GM21576 (cell line): Measurements from ENCODE around the gene SLC38A3.
"Not testable (repeated sequence)": the region's sequence is repeated elsewhere in the genome, so short reads cannot be mapped to it uniquely, and the experiment has no call there.

Experiments used
- ATAC-seq: cut with Tn5 transposase; IDR thresholded peaks from one replicate; pipeline ENCODE4 v1.9.1; 2021; ENCODE audit warnings: mild to moderate bottlenecking, moderate library complexity; ENCODE audit not compliant: unreplicated experiment

Gene SLC38A3

DNA sequence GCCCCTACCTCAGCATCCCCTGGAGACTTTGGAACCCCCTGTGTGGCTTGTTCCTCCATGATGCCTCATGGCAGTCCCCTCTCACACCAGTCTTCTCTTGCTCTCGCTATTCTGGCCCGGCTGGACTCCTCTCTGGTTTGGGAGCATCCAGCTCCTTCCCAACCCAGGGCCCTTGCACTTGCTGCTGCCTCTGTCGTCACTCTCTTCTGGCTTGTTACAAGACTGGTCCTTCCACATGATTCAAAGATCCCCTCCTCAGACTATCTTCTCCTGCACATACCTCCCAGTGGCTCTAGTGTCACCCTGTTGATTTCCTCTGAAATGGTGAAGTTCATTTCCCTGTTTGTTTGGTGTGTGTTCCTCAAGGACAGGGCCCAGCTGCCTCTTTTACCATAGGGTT, 24.4 kb downstream of the SLC38A3 start:
- ATAC-seq: no peak

DNA sequence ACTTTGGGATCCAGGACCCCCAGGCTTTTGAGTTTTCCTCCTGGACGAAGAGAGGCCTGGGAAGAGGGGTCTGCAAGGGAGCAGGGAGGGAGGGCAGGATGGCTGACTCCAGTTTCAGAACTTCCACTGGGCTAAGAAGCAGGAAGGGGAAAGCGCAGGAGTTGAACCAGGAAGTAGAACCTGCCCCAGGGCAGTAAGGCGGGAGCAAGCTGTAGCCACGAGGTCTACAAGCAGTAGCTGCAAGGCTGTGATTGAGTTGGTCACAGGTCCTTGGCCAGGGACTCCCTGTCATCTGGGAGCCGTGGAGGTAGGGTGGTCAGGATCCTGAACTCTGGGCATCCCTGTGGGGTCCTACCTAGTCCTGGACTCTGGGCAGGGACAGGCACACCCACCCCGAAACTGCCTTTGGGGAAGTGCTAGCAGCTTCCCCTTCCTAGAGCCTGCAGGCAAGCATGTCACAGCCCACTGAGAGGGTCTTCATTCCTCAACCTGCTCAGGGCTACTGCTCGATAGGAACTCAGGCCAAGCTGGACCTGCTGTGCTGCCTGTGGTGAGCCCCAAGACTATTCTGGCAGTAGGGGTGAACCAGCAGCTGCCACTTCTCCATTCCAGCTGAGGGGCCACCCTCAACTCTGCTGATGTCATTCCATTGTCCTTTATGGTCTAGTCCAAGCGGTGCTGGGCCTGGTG, 25.2 kb downstream of the SLC38A3 start:
- no peak for ATAC-seq

DNA sequence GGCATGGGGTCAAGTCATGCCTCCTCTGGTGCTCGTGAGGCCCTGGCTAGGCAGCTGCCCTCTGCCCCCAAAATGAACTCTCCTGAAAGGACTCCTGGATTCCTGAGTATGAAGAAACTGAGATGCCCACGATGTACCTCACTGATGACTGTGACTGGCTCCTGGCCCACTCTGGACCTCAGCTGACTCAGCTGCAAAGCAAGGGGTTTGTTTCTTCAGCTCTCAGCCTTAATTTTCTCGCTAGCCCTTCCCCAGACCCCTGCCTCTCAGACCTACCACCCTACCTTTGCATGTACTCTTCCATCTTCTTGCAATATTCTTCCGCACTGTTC, 25.7 kb downstream of the SLC38A3 start:
- no peak for ATAC-seq

DNA sequence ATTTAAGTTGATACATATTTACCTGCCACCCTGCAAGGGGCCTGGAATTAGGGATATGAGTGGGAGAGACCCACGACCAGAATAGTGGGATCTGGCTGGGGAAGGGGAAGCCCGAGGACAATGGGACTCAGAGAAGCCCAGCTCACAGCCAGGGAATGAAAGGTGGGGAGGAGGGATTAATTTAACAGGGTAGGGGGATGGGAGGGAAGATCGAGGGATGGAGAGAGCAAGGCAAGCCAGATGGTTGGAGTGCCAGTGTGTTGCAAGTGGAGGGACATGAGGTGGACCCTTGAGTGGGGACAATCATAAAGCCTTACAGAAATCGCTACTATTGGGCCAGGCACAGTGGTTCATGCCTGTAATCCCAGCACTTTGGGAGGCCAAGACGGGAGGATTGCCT, 26.5 kb downstream of the SLC38A3 start:
- no peak for ATAC-seq

DNA sequence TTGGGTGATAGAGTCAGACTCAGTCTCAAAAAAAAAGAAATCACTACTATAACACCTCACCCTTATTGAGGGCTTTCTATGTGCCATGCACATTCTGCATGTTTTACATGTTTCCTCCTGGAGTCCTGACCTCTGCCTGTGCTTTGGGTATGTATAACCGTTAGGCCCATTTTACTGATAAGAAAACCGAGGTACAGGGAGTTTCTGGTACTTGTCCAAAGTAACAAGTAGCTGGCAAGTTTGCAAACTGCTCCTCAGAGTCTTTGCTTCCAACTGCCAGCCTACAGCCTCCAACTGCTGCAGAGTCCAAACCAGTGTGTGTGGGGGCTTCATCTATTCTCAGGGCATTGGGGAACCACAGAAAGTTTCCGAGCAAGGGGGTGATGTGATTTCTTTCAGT, 27.2 kb downstream of the SLC38A3 start:
- ATAC-seq: no peak

DNA sequence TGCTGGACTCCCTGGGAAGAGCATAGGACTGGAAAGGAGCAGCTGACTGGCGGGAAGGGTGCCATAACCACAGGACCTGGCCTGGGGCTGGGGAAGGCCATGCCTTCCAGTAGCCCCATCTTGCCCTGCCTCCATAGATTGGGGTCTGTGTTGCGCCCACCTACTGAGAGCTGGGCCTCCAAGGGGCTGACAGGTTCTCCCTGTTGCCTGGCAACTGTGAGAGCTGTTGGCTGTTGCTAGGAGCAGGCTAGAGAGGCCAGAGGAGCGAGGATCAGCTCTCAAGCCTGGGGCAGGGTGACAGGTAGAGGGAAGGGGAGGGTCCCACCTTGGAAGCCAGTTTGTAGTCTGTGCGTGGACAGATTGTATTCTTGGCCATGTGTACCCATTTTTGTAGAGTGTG, 28.1 kb downstream of the SLC38A3 start:
- ATAC-seq: no peak

DNA sequence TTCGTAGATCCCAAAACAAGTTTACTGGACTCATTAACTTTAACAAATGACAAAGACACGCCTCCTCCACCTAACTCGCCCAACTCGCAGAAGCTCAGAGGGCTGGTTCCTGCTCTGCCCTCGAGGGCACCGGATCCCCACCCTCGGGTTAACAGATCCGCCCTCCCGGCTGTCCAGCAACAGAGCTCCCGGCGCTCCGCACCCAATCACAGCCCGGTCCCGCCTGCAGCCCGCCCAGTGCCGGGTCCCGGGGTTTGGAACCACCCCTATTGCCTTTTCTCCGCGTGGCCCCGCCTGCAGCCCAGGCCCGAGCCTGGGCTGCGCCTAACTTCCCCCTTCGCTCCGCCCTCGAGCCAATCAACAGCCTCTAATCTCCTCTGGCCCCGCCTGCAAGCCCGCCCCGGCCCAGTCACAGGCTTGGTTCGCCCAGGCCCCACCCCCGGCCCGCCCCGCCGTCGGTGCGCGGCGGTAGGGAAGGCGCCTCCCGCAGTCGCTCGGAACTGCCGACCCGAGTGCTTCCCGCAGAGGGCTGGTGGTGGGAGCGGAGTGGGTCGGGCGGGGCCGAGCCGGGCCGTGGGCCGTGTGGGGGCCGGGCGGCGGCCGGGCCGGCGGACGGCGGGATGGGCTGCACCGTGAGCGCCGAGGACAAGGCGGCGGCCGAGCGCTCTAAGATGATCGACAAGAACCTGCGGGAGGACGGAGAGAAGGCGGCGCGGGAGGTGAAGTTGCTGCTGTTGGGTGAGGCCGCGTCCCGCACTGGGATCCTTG, 30.8 kb downstream of the SLC38A3 start, which contains the start of gene GNAI2:
GNAI2 (plus strand) TSS at position 489 of the 768 bp plus-strand sequence; CDS start at position 621, 132 bp downstream.
- peak; percentile 91 for ATAC-seq

DNA sequence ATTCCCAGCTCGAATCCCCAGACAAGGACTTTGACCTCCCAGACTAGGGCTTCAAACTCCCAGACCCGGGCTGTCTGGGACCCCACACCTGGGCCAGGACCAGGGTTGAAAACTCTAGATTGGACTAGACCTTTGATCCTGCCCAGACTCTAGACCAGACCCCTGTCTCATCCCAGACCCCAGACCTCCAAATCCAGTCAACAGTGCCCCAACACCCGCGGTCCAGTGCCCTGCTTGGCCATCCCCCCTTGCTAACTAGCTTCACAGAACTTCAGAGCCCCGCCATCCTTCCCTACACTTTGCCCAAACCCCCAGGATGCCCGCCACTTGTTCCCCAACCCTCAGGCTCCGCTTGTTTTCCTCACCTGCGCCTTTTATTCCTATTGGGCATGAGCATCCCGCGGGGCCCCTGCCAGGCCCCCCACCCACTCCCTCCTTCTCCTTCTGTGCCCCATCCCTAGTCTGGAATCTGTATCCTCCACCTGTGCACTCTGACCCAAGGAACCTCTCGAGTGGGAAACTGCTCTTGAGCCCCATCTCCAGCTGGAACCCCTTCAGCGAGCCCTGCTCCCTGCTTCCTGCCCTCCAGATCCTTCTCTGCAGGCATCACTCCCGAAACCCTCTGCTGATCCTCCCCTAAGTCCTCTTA, 31.5 kb downstream of the SLC38A3 start:
- ATAC-seq: no peak

DNA sequence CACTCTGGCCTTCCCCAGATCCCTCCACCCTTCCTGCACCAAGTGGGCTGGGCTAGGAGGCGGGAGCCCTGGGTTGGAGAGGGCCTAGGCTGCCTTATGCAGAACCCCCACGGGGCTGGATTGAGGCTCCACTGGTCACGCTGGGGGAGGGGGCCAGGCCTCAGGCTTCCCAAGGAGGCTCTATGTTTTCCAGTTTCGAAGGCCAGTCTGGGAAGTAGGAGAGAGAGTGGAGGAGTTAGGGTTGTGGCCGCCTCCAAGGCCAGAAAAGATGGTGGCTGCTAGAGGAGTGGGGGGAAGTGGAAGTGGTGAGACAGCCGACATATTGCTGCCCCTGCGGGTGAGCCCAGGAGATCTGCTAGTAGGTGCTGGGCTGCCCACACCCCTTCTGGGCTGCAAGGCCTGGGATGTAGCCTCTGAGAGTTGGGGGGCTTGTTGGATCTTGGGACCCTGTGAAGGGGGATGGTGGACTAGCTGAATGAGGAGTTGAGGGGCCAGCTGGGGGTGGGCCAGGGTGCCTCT, 32.1 kb downstream of the SLC38A3 start:
- ATAC-seq: no peak

DNA sequence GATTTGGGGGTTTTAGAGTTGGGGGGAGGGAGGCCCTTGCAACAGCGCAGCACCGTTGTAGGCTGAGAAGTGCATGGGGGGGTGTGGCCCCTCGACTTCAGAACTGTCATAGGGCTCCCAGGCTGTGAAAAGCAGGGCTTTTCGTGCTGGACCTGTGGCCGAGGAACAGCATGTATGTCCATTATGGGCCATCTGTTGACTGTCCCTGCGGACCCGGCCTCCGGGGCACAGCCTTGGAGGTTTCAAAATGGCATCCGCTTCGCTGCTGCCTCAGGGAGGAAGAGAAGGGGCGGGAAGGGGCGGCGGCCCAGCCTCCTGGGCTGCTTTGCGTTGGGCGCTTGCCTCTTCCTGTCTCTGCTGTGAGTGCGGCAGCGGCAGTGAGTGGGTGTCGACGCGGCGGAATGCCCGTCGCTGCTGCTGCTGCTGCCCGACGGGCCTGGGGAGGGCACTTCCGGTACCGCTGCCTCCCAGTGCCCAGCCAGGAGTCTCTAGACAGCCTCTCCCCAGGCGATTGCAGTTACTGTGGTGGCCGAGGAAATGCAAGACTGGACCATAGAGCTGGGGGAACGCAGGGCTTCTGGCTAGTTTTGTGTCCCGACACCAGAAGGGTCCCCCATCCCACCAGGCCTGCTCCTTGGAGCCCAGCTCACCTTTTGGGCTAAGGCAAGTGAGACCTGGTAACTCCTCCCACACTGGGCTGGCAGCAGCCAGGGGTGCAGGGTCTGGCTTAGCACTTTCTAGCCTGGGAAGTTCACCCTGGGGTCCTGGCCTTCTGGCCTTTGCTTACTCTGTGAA, 32.9 kb downstream of the SLC38A3 start:
- peak; percentile 26 for ATAC-seq

DNA sequence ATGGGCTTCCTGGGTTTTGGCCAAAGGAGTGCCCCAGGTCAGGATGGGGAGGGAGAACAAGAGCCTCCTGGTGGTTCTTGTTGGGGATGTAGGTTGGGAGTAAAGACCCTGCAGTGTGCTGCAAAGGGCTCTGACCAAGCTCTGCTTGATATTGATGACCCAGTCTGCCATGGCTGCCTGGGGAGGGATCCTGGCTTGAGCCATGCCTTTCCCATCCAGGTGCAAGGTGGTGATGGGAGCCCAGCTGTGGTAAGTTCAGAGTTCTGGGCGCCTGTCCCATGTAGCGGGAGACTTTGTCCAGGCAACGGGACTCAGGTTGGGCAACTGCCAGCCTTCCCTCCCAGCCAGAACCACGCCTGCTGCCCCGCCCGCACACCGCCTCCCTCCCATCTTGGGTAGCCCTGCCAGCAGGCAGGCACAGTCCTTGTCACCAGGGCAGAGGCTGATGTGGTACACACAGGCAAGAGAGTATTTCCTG, 33.5 kb downstream of the SLC38A3 start:
- no peak for ATAC-seq

DNA sequence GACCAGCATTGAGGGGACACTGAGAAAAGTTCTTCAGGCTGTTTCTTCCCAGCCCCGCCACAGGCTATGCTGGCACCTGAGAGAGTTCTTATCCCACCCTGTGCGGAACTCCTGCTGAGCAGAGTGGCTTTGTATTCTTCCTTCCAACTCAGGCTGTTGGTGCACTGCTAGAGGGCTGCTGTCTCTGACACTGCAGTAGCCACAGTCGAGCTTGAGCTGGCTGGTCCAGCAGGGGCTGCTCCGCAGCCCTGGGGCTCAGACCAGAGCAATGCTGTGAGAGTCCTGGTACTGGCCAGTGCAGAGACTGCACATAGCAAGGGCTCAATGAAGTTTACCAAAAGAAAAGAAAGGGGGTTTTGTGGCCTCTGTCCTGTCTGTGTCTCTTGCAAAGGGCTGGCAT, 34.6 kb downstream of the SLC38A3 start:
- ATAC-seq: no peak

DNA sequence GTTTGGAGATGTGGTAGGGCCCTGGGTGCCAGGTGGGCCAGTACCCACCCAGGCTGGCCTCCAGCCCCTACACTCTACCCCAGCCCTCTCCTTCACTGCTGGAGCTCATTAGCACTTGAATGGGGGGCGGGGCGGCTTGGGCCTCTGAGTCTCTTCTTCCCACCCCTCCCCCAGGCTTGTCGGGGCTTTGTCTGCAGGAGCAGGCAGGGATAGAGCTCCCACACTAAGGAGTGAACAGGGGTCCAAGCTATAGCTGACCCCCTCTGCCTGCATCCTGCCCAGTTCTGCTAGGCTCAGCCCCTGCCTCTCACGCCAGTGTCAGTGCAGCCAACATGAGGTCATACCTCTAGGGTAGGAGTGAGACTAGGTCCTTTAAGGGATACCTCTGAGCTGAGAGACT, 36.1 kb downstream of the SLC38A3 start:
- ATAC-seq: no peak

DNA sequence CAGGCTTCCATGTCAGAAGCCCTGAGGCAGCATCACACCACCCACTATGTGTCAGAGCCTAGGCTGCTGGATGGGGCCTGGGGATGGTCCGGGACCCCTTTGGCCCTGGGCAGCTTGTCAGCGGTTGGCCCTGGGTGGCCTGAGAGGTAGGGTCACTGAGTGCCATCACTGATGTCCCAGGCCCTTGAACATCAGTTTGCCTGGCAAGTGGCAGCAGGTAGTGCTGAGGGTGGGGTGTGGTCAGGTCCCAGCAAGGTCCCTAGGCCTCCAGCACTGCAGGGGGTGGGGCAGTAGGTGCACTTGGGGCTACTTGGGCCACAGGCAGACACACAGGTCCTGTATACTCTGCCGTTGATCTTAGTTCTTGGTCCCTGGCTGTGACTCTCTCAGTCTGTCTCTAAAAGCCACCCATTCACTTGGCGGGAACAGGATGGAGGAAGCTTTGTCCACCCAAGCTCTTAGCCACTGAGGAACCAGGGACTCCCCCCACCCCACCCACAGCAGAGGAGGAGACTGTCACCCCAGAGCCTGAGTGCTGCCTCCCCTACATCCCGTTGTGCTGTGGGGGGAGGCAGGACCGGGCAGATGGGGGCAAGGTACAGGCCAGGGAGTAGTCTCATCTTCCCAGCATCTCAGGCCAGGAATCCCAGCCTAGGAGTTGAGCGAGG, 36.8 kb downstream of the SLC38A3 start:
- no peak for ATAC-seq

DNA sequence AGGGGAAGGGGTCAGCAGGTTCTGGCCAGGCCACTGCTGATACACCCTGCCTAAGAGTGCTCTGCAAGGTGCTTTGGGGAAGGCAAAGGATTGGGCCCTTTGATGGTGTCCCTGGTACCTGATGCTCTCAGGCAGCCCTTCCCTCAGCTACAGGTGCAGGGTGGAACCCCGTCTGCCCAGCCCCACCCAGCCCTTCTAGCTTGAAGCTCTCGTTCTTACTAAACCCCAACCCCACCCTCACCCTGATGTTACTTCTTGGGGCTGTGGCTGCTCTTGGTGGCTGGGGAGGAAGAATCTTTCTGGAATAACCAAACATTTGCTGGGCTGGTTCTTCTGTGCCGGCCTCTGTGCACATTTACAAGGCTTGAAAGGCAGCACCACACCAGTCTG, 37.3 kb downstream of the SLC38A3 start:
- no peak for ATAC-seq

DNA sequence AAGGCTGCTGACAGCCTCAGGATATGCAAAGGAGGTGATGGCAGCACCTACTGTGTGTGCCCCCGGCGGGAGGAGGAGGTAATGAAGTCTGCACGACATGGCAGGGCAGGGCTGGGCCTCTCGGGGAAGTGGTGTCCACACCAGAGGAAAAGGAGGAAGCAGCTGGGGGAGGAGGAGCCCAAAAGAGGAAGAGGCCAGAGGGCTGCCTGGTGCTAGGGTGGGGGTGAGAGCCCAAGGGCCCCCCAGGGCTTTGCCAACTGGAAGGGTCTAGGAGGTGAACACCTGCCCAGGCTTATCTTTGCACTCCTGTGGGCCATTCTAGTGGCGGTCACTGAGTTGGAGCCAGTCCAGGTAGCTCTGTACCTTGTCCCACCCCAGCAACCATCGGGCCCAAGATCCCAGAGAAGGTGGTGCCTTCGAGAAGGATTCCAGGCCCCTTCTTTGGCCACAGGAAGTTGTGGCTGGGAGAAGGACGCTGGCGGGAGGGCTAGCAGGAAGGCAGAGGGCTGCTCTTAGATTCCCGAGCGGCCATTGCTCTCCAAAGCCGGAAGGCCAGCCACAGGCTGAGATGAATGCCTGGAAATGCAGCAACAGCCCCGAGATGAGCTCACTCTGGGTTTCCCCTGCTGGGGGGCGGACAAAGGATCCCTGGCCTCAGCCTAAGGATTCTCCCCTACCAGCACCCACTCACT, 37.9 kb downstream of the SLC38A3 start:
- no peak for ATAC-seq

DNA sequence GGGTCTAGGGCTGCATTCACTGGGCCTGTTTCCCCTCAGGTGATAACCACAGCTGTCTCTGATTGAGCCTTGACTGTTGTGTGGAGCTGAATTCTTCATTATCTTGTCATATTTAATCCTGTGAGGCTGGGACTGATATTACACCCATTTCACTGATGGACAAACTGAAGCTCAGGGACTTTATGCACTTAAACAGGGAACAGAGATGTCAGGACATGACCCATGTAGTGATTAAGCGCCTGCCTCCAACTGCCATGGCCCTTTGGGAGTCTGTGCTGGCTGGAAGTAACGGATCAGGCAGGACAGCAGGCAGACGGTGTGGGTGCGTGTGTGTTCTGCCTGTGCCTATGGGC, 38.4 kb downstream of the SLC38A3 start:
- ATAC-seq: no peak

DNA sequence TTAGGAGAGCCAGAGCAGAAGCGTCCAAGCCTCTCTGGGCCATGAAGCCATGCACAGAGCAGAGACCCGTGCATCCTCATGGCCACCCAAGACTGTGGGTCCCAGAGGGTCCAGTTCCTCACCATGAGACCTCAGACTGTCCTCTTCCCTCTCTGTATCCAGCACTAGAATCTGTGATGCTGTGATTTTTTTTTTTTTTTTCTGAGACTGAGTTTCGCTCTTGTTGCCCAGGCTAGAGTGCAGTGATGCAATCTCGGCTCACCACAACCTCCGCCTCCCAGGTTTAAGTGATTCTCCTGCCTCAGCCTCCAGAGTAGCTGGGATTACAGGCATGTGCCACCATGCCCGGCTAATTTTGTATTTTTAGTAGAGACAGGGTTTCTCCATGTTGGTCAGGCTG, 39.7 kb downstream of the SLC38A3 start:
- ATAC-seq: not testable (repeated sequence)

DNA sequence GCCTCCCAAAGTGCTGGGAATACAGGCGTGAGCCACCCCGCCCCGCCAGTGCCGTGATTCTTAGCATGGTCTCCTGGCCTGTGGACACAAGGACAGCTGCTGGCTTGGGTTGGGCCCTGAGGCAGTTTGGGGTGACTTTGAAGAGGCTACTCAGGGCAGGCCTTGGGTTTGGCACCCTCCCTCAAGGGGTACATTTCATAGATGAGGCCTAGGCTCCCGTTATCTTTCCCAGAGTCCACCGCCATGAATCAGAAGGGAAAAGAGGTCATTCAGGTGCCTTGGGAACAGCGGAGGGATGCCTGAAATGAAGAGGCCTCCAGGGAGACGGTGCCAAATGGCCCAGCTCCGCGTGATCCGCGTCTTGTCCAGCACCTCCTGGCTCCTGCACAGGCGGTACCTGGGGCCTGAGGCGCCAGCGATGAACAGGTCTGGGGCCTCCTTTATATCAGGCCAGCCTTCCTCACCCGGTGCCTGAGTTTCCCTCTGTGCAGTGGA, 40.2 kb downstream of the SLC38A3 start:
- ATAC-seq: no peak
